ENCODE measurements around the gene CYTH4. TPM values are rescaled to one million over a fixed set of nuclear protein-coding genes. Genes with fewer than 3 reads are reported as not detected.

The CYTH4 gene
- total and polyA plus RNA-seq, 2 of the 8 experiments (the other 6 are each of a cell fraction or from before 2014, with no cell fraction given): 0.09 TPM; not detected in 1

GRCh38 chr22:37320726-37321677 is 38.7 kb downstream of the CYTH4 start (continued):
- no peak for TF ChIP-seq BCL11A (IDR thresholded peaks at IDR 0.05; ENCODE audit: low read depth in 2 of 2, low read length in 2 of 2)
- no peak for TF ChIP-seq TAF7 (optimal IDR thresholded peaks at IDR 0.05; ENCODE audit: borderline replicate concordance, low read depth, low read length)
- TF ChIP-seq CTBP2 (IDR thresholded peaks at IDR 0.05; ENCODE audit: borderline replicate concordance, insufficient read depth, insufficient read length, low read length): no peak
- no peak for TF ChIP-seq JUN (IDR thresholded peaks at IDR 0.05; ENCODE audit: low read depth, low read length)

Data from H1 (cell line).